ENCODE data around the gene FOLH1. TPM values are rescaled to one million over a fixed set of nuclear protein-coding genes. Genes with fewer than 3 reads are reported as not detected.
"Not testable (repeated sequence)": the region's sequence is repeated elsewhere in the genome, so short reads cannot be mapped to it uniquely, and the experiment has no call there.

Gene FOLH1
- polyA plus RNA-seq, 3 donors: 10.2 to 17.3 (median 16.9) TPM

GRCh38 chr11:49186225-49186624 lies 22.2 kb downstream of the FOLH1 start:
- DNase-seq: not testable (repeated sequence)

- not testable (repeated sequence) for DNase-seq
Measured at GRCh38 chr11:49185597-49185996, 22.8 kb downstream of the FOLH1 start.

- not testable (repeated sequence) for DNase-seq
Measured at GRCh38 chr11:49184756-49185155, 23.6 kb downstream of the FOLH1 start.

GRCh38 chr11:49177936-49178335 lies 30.5 kb downstream of the FOLH1 start:
- DNase-seq: not testable (repeated sequence)

- not testable (repeated sequence) for DNase-seq
Measured at GRCh38 chr11:49175378-49175777, 33.0 kb downstream of the FOLH1 start.

GRCh38 chr11:49174691-49175366 lies 33.6 kb downstream of the FOLH1 start:
- DNase-seq: not testable (repeated sequence)

- peak; percentile 10 for DNase-seq
Measured at GRCh38 chr11:49171613-49172012, 36.8 kb downstream of the FOLH1 start.

- DNase-seq: not testable (repeated sequence)
Measured at GRCh38 chr11:49169579-49169978, 38.8 kb downstream of the FOLH1 start.

- DNase-seq: not testable (repeated sequence)
Measured at GRCh38 chr11:49168992-49169391, 39.4 kb downstream of the FOLH1 start.

- DNase-seq: no peak
Measured at GRCh38 chr11:49151211-49151610, 57.2 kb downstream of the FOLH1 start.

- DNase-seq: not testable (repeated sequence)
Measured at GRCh38 chr11:49102356-49102755, 106.0 kb downstream of the FOLH1 start.

Other genes starting within 250 kb of the FOLH1 start
- gene TRIM51G, start 224.7 kb downstream of the FOLH1 start, polyA plus RNA-seq (ENCODE audit: insufficient read length in 3 of 3): not detected
- gene TRIM49B, start 179.8 kb downstream of the FOLH1 start, polyA plus RNA-seq (ENCODE audit: insufficient read length in 3 of 3): not detected
- gene TRIM64C, start 149.5 kb downstream of the FOLH1 start, polyA plus RNA-seq (ENCODE audit: insufficient read length in 3 of 3): not detected